NCI-H128 (cell line): ENCODE results near the gene SCAF11.
"Not testable (repeated sequence)": the region's sequence is repeated elsewhere in the genome, so short reads cannot be mapped to it uniquely, and the experiment has no call there.

ENCODE experiments used
- DNase-seq: peaks from one replicate; lab custom pipeline; 2025; ENCODE audit not compliant: unreplicated experiment; lab: John Stamatoyannopoulos, UW

SCAF11 gene

GRCh38 chr12:45990468-45991283 is at the start of gene SCAF11:
Gene SCAF11, minus strand, starts transcription at chr12:45990574. Its CDS starts 26,407 bp downstream, at chr12:45964167.
- DNase-seq = peak; percentile 100

- not testable (repeated sequence) for DNase-seq
Measured at GRCh38 chr12:46037066-46037465, 46.7 kb upstream of the SCAF11 start.

GRCh38 chr12:46027172-46027571 is 36.8 kb upstream of the SCAF11 start:
- no peak for DNase-seq

GRCh38 chr12:46024099-46024498 is 33.7 kb upstream of the SCAF11 start:
- no peak for DNase-seq

- no peak for DNase-seq
Measured at GRCh38 chr12:46020768-46021167, 30.4 kb upstream of the SCAF11 start.

- DNase-seq = not testable (repeated sequence)
Measured at GRCh38 chr12:46018712-46019111, 28.3 kb upstream of the SCAF11 start.

GRCh38 chr12:46017866-46018375 is 27.5 kb upstream of the SCAF11 start:
- not testable (repeated sequence) for DNase-seq

GRCh38 chr12:46005823-46006222 is 15.4 kb upstream of the SCAF11 start:
- DNase-seq = no peak

- DNase-seq = no peak
Measured at GRCh38 chr12:46005151-46005797, 14.9 kb upstream of the SCAF11 start.

- no peak for DNase-seq
Measured at GRCh38 chr12:46004715-46005114, 14.3 kb upstream of the SCAF11 start.

GRCh38 chr12:46000076-46000475 is 9.7 kb upstream of the SCAF11 start:
- not testable (repeated sequence) for DNase-seq

GRCh38 chr12:45994736-45995135 is 4.4 kb upstream of the SCAF11 start:
- DNase-seq = no peak

GRCh38 chr12:45991284-45992249 is 1.2 kb upstream of the SCAF11 start:
- peak; percentile 67 for DNase-seq

- DNase-seq = peak; percentile 59
Measured at GRCh38 chr12:45989721-45990467, 480 bp downstream of the SCAF11 start.

- no peak for DNase-seq
Measured at GRCh38 chr12:45989287-45989686, 1.1 kb downstream of the SCAF11 start.

- no peak for DNase-seq
Measured at GRCh38 chr12:45988264-45988663, 2.1 kb downstream of the SCAF11 start.

- no peak for DNase-seq
Measured at GRCh38 chr12:45987340-45987727, 3.0 kb downstream of the SCAF11 start.

GRCh38 chr12:45986641-45987339 is 3.6 kb downstream of the SCAF11 start:
- DNase-seq = no peak

GRCh38 chr12:45981075-45981837 is 9.1 kb downstream of the SCAF11 start:
- no peak for DNase-seq
